ENCODE results near the gene CAMTA1.

The CAMTA1 gene

DNA sequence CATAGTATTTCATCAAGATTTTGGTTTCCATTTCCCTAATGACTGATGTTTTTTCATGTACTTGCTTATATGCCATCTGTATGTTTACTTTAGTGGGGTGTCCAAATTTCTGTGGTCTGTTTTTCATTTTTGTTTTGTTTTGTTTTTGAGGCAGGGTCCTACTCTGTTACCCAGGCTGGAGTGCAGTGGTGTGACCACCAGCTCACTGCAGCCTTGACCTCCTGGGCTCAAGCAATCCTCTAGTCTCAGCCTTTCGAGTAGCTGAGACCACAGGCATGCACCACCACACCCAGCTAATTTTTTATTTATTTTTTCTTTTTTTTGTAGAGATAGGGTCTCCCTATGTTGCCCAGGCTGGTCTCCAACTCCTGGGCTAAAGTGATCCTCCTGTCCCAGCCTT is 607.9 kb downstream of the CAMTA1 start:
- no peak overlapping the region for H3K4me3 ChIP-seq (ENCODE audit: low read depth, low read length)
- TF ChIP-seq, protein P1, sequence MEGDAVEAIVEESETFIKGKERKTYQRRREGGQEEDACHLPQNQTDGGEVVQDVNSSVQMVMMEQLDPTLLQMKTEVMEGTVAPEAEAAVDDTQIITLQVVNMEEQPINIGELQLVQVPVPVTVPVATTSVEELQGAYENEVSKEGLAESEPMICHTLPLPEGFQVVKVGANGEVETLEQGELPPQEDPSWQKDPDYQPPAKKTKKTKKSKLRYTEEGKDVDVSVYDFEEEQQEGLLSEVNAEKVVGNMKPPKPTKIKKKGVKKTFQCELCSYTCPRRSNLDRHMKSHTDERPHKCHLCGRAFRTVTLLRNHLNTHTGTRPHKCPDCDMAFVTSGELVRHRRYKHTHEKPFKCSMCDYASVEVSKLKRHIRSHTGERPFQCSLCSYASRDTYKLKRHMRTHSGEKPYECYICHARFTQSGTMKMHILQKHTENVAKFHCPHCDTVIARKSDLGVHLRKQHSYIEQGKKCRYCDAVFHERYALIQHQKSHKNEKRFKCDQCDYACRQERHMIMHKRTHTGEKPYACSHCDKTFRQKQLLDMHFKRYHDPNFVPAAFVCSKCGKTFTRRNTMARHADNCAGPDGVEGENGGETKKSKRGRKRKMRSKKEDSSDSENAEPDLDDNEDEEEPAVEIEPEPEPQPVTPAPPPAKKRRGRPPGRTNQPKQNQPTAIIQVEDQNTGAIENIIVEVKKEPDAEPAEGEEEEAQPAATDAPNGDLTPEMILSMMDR (IDR thresholded peaks at IDR 0.05; ENCODE audit: control insufficient read depth, extremely low read depth, insufficient read depth): no peak
- DNase-seq (ENCODE audit: low read depth): no peak

DNA sequence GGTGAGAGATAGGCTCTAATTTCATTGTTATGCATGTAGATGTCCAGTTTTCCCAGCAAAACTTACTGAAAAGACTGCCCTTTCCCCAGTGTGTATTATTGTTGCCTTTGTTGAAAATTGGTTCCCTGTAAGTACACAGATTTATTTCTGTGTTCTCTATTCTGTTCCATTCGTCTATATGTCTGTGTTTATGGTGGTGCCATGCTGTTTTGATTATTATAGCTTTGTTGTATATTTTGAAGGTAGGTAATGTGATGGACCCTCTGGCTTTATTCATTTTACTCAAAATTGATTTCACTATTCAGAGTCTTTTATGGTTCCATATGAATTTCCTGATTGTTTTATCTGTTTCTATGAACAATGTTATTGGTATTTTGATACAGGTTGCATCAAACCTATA is 610.0 kb downstream of the CAMTA1 start:
- H3K4me3 ChIP-seq (ENCODE audit: low read depth, low read length): no peak overlapping the region
- TF ChIP-seq, protein P1 (IDR thresholded peaks at IDR 0.05; ENCODE audit: control insufficient read depth, extremely low read depth, insufficient read depth): no peak
- no peak for DNase-seq (ENCODE audit: low read depth)

DNA sequence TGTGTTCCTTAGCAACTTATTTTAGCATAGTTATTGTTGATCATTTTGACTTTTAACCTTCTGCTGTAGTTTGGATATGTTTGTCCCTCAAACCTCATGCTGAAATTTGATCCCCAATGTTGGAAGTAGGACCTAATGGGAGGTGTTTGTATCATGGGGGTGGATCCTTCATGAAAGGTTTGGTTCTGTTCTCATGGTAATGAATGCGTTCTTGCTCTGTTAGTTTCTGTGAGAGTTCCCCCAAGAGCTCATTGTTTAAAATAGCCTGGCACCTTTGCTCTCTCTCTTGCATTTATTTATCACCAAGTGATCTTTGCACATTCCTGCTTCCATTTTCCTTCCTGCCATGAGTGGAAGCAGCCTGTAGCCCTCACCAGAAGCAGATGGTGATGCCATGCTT is 613.7 kb downstream of the CAMTA1 start:
- no peak for DNase-seq (ENCODE audit: low read depth)

DNA sequence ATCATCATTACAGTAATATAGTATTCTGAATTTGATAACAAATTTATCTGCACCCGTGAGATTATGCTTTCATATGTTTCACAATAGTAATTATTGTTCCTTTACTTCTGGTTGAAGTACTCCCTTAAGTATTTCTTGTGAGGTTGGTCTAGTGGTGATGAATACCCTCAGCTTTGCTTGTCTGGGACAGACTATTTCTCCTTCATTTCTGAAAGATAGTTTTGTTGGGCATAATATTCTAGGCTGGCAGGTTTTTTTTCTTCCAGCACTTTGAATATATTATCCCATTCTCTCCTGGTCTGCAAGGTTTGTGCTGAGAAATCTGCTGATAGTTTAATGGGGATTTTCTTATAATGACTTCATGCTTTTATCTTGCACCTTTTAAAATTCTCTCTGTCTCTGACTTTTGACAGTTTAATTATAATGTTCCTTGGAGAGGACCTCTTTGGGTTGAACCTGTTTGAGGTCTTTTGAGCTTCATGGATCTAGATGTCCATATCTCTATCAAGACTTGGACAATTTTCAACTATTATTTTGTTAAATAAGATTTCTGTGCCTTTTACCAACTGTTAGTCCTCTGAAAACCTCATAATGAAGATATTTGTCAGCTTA is 614.4 kb downstream of the CAMTA1 start:
- TF ChIP-seq, protein P1 (IDR thresholded peaks at IDR 0.05; ENCODE audit: control insufficient read depth, extremely low read depth, insufficient read depth): no peak

More for the DNA sequence above, 613.7 kb downstream of the CAMTA1 start:
- TF ChIP-seq, protein P1 (IDR thresholded peaks at IDR 0.05; ENCODE audit: control insufficient read depth, extremely low read depth, insufficient read depth): no peak
- no peak overlapping the region for H3K4me3 ChIP-seq (ENCODE audit: low read depth, low read length)

DNA sequence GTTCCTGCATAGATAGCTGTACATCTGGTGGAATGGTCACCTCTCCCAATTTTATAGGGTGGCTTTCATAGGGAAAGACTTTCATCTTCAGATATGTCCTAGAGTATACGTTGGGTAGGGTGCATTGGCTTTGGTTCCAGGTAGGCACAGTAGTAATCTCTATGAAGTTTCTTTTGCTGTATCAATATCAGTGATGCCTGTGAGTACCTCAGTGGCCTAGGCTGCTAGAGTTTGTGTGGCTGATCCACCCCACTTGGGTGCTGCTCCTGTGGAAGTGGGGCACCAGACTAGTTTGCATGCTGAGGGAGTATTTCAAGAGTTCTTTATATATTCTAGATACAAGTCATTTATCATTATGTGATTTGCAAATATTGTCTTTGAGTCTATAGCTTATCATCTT is 615.3 kb downstream of the CAMTA1 start:
- H3K4me3 ChIP-seq (ENCODE audit: low read depth, low read length): no peak overlapping the region
- TF ChIP-seq, protein P1 (IDR thresholded peaks at IDR 0.05; ENCODE audit: control insufficient read depth, extremely low read depth, insufficient read depth): no peak
- DNase-seq (ENCODE audit: low read depth): no peak

More for the DNA sequence above, 614.4 kb downstream of the CAMTA1 start:
- H3K4me3 ChIP-seq (ENCODE audit: low read depth, low read length): no peak overlapping the region
- DNase-seq (ENCODE audit: low read depth): no peak

DNA sequence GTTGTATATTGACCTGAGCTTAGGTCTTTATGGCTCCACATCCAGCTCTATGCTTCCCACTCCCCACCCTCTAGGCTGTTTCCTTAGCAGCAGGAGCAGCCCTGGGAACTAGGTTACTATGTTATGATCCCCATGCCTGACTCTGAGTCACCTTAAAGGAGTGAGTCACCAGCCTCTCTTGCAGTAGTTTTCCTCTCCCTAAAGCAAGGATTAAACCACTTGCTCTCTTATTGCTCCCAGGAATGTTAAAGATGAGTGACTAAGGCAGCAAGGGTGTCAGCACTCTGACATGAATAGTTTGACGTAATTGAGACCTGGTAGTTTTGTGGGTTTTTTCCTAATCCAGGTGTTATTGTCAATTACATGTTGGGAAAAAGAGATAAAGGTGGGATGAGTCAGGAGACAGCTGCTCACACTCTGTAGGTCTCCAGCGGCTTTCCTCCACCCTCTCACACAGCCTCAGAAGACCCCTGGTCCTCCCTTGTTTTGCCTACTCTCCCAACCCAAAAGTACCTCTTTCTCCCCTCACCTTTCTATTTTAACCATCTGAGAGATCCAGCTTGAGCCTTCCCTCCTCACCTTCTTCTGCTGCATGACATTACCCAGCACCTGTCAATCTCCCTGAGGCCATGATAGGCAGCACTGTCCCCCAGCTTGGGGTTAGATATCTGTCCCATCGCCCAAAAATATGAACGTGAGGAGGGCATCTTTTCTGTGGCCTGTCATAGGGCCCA is 616.7 kb downstream of the CAMTA1 start:
- no peak overlapping the region for H3K4me3 ChIP-seq (ENCODE audit: low read depth, low read length)

More for the DNA sequence above, 616.7 kb downstream of the CAMTA1 start:
- DNase-seq (ENCODE audit: low read depth): no peak
- TF ChIP-seq, protein P1 (IDR thresholded peaks at IDR 0.05; ENCODE audit: control insufficient read depth, extremely low read depth, insufficient read depth): no peak
